HG03175 (cell line): ENCODE data around the gene ATP5PF.
"Not testable (repeated sequence)": the region's sequence is repeated elsewhere in the genome, so short reads cannot be mapped to it uniquely, and the experiment has no call there.

Experiments
- ATAC-seq: cut with Tn5 transposase; IDR thresholded peaks from one replicate; pipeline ENCODE4 v1.9.1; 2021; ENCODE audit warnings: mild to moderate bottlenecking, moderate library complexity; ENCODE audit not compliant: unreplicated experiment

Gene ATP5PF

DNA sequence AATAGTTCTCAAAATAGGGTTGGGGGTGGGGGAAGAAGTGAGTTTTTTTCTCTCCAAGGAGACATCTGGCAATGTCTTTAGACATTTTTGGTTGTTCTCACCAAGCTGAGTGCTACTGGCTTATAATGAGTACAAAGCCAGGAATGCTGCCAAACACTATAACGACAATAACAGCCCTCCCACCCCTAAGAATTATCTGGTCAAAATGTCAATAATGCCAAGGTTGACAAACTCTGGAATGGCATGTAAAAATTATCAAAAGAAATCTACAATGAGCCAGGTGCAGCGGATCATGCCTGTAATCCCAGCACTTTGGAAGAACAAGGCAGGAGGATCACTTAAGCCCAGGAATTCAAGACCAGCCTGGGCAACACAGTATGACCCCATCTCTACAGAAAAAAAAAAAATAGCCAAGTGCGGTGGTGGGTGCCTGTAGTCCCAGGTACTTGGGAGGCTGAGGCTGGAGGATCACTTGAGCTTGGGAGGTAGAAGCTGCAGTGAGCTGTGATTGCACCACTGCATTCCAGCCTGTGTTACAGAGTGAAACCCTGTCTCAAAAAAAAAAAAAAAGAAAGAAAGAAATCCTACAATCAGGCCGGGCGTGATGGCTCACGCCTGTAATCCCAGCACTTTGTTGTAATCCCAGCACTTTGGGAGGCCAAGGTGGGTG, 2.5 kb downstream of the ATP5PF start:
- ATAC-seq, result no peak

- no peak for ATAC-seq
These were observed 12.1 kb downstream of the ATP5PF start for GRCh38 chr21:25722631-25723030.

DNA sequence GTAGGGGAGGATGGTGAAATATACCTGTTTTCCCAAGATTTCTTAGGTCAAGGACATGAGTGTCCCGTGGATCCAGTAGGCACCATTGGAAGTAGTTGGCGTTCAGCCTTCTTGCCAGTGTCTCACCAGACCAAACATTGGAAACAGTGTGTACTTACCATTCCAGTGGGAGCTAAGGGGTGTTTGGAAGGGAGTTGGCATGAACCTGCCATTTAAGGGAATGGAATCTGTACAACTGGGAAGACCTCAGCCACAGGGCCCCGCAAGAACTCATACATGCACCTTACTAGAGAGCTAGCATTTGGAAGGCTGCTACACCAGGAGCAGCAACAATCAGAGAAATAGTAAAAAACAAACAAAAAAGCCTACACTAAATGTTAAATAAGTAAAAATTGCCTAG, 12.7 kb downstream of the ATP5PF start:
- no peak for ATAC-seq

DNA sequence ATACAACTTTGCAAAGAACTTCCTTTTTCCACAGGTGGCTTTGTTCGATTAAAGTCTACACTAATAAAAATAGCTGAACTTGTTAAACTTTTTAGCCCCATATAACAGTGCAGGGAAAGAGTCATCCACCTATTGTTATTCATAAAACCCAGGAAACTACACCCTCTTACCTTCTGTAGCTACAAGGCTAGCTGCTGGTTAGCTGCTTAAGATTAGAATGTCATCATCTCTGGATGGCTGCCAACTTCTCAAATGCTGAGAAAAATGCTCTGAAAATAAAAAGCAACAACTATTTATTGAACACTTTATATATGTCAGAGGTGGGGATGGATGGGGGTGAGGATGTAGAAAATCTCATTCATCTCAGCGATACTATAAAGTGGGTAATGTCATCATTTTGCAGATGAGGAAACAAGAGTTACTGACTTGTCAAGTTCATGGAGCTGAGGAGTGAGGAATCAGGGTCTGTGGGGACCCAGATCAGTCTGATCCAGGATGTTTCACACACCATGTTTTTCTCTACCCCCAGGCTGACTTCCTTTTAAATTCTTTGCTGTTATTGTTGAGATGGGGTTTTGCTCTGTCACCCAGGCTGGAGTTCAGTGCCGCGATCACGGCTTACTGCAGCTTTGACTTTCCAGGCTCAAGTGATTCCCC, 17.1 kb downstream of the ATP5PF start:
- no peak for ATAC-seq

DNA sequence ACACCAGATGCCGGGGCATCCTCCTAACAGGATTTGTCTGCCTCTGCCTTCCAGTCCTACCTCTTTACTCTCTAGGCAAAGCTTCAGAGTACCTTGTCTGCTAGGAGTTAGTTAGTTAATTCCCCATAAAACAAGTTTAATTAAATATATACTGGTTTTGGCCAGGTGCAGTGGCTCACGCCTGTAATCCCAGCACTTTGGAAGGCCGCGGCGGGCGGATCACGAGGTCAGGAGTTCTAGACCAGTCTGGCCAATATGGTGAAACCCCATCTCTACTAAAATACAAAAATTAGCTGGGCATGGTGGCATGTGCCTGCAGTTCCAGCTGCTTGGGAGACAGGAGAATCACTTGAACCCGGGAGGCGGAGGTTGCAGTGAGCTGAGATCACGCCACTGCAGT, 20.6 kb downstream of the ATP5PF start:
- not testable (repeated sequence) for ATAC-seq

- ATAC-seq, result no peak
These were observed 24.2 kb downstream of the ATP5PF start for GRCh38 chr21:25710550-25710949.

- no peak for ATAC-seq
These were observed 24.9 kb downstream of the ATP5PF start for GRCh38 chr21:25709684-25710265.

DNA sequence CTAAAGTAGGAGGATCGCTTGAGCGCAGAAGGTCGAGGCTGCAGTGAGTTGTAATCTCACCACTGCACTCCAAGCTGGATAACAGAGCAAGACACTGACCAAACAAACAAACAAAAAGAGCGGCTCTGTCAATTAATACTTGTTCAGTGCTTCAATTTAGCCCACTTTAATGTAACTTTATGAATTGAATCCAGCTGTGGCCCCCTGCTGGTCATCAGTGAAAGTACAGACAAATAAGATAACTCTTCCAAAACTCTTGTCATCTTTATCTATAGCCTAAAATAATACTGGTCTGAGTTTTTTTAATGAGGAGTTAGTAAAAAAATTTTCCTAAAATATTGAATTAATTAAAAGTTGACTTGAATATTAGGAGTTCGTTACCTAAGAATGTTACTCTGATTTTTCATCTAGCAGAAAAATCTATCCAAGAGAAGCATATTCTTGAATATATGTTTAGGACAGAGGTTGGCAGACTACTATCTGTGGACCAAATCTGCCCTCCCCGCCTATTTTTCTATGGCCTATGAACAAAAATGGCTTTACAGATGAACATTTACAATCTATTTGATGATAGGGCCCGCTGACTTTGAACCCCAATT, 26.1 kb downstream of the ATP5PF start:
- ATAC-seq, result no peak

DNA sequence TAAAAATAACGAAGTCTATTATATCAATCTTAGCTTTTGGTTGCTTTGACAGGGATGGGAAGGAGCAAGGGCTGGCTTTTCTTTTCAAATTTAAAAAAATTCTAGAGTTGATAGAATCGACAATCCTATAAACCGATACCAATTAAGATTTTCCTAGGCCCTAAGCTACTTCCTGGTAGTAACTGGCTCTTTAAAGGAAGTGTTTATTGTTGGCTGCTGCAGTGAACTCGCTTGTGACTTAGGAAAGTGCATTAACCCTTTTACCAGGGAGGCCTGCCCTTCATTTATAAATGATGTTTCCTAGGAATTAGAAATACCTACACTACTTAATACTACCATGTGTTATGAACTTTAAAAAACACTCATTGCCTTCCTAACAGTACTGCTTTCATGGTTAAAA, 33.2 kb downstream of the ATP5PF start:
- no peak for ATAC-seq

- no peak for ATAC-seq
These were observed 34.0 kb downstream of the ATP5PF start for GRCh38 chr21:25700741-25701140.

DNA sequence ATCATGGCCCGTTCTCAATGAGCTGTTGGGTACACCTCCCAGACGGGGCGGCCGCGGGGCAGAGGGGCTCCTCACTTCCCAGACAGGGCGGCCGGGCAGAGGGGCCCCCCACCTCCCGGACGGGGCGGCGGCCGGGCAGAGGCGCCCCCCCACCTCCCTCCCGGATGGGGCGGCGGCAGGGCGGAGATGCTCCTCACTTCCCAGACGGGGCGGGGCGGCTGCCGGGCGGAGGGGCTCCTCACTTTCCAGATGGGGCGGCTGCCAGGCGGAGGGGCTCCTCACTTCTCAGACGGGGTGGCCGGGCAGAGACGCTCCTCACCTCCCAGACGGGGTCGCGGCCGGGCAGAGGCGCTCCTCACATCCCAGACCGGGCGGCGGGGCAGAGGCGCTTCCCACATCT, 39.2 kb downstream of the ATP5PF start:
- ATAC-seq, result not testable (repeated sequence)

DNA sequence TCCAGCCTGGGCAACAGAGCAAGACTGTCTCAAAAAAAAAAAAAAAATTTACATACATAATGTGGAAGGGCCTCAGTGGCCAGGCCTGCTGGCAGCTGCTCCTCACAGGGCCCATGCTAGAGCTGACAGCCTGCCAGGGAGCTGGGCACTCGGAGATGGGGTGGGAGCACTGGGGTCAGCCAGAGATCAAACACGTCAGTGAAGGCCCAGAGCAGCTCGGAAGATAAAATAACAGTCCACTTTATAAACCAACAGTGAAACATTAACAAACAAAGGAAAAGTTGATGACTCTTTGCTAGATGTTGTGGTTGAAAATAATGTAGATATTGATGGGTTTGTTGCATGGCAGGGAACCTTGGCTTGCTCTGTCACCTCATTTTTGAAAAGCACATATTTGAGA, 42.7 kb downstream of the ATP5PF start:
- ATAC-seq, result no peak

- no peak for ATAC-seq
These were observed 45.5 kb downstream of the ATP5PF start for GRCh38 chr21:25689226-25689625.

DNA sequence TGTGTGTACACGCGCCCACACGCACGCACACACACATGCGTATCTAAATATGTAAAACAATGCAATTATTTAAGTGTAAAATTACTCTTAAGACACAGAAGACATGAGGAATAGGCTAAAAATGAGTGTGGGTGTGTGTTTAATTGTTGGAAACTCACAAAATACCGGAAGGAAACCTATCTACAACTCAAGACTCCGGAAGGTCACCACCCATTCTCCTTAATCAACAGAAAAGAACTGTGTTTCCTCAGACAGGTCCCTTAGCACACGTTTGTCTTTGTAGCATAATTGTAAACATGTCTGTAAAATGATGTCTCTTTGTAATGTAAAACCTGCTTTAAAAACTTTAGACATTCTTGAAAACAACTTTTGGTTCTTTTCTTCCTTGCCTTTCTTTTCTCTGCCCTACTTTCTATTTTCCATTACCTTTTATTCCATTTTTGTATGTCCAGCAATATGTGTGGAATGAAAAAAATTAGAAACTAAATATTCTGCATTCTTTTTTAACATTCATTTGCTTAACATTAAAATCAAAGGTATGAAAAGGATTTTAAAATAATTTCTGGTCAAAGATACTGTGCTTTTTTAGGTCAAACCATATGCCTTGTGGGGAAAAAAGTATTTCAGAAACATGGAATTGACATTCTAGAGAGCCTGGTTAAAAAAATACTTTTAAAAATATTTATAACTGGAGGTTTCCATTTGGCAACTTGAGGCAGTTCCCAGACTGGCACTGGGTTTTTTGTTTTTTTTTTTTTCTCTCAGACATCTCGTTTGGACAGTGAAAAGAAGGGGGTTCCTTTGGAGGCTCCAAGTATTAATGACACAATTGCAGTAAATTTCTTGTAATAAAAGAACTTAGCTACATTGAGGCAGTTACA, 46.2 kb downstream of the ATP5PF start:
- ATAC-seq, result no peak

GRCh38 chr21:25687787-25688186, 46.9 kb downstream of the ATP5PF start:
- ATAC-seq, result no peak

DNA sequence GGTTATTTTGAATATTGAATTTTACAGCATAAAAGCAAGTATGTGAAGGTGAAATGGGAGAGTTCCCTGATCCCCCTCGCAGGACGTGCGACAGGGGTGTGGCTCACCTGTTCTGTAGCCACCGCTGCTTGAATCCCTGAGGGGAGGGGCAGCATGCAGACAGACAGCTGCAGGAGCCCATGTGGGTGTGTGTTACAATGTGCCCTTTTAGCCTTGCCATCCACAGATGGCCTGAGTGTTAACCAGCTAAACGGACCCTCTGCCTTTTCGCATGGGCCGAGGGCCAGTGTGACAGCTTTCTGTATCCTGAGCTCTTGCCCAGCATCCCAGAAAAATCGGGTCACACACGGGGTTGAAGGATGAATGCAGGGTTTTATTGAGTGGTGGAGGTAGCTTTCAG, 52.3 kb downstream of the ATP5PF start:
- ATAC-seq, result no peak

DNA sequence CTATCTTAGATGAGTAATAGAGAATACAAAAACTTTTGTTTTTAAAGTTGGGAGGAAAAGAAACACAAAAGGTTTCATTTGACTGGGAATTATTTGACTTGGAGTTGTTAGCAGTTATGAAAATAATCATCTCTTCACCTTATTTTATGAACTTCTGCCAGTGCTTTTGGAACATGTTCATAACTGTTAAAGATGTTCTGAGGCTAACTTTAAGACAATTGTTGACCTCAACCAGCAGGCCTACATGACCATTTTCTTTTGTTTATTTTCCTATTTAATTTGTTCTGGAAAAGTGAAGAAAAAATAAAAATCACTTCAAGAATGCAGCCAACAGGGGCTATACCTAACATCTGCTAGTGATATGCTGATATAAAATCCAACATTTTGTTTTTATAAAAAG, 58.3 kb downstream of the ATP5PF start:
- ATAC-seq, result no peak
